HG03521 (cell line): ENCODE data around the gene ARSB.
"Not testable (repeated sequence)": the region's sequence is repeated elsewhere in the genome, so short reads cannot be mapped to it uniquely, and the experiment has no call there.

Experiments
- ATAC-seq: cut with Tn5 transposase; IDR thresholded peaks from one replicate; pipeline ENCODE4 v1.9.1; 2021; ENCODE audit warnings: mild to moderate bottlenecking, moderate library complexity; ENCODE audit not compliant: unreplicated experiment

ARSB gene

GRCh38 chr5:78851891-78852290 lies 133.2 kb downstream of the ARSB start:
- not testable (repeated sequence) for ATAC-seq

GRCh38 chr5:78845470-78845869 lies 139.6 kb downstream of the ARSB start:
- ATAC-seq, result no peak

- ATAC-seq, result no peak
Observed at GRCh38 chr5:78843436-78843835, 141.7 kb downstream of the ARSB start.

GRCh38 chr5:78841767-78842166 lies 143.3 kb downstream of the ARSB start:
- no peak for ATAC-seq

- no peak for ATAC-seq
Observed at GRCh38 chr5:78838753-78839152, 146.4 kb downstream of the ARSB start.

GRCh38 chr5:78837836-78838235 lies 147.3 kb downstream of the ARSB start:
- ATAC-seq, result no peak

- ATAC-seq, result no peak
Observed at GRCh38 chr5:78835176-78835575, 149.9 kb downstream of the ARSB start.

GRCh38 chr5:78833284-78833683 lies 151.8 kb downstream of the ARSB start:
- ATAC-seq, result no peak

GRCh38 chr5:78830528-78831046 lies 154.5 kb downstream of the ARSB start:
- ATAC-seq, result no peak

- ATAC-seq, result no peak
Observed at GRCh38 chr5:78829811-78830527, 155.1 kb downstream of the ARSB start.

- no peak for ATAC-seq
Observed at GRCh38 chr5:78827725-78828124, 157.4 kb downstream of the ARSB start.

GRCh38 chr5:78824831-78825281 lies 160.3 kb downstream of the ARSB start:
- ATAC-seq, result no peak

GRCh38 chr5:78823196-78823595 lies 161.9 kb downstream of the ARSB start:
- no peak for ATAC-seq

GRCh38 chr5:78821536-78822021 lies 163.5 kb downstream of the ARSB start:
- ATAC-seq, result no peak

- ATAC-seq, result no peak
Observed at GRCh38 chr5:78819707-78820106, 165.4 kb downstream of the ARSB start.

GRCh38 chr5:78819166-78819565 lies 165.9 kb downstream of the ARSB start:
- ATAC-seq, result no peak

GRCh38 chr5:78816143-78816765 lies 168.9 kb downstream of the ARSB start:
- no peak for ATAC-seq

GRCh38 chr5:78813906-78814530 lies 171.1 kb downstream of the ARSB start:
- ATAC-seq, result no peak

- no peak for ATAC-seq
Observed at GRCh38 chr5:78813286-78813685, 171.8 kb downstream of the ARSB start.

- no peak for ATAC-seq
Observed at GRCh38 chr5:78811866-78812265, 173.2 kb downstream of the ARSB start.

GRCh38 chr5:78811121-78811817 lies 173.8 kb downstream of the ARSB start:
- no peak for ATAC-seq
